C4-2B (cell line): ENCODE measurements around the gene CACNA2D3.

Experiments
- ZFX ChIP-seq: fragments of 450-650 bp; IDR thresholded peaks from 2 replicates; pipeline ENCODE4 v1.6.1; 2017
- TF ChIP-seq, protein P1 (sequence below): fragments of 450-650 bp; conservative IDR thresholded peaks from 2 replicates; pipeline ENCODE4 v1.5.1; 2017; ENCODE audit warnings: mild to moderate bottlenecking

DNA sequence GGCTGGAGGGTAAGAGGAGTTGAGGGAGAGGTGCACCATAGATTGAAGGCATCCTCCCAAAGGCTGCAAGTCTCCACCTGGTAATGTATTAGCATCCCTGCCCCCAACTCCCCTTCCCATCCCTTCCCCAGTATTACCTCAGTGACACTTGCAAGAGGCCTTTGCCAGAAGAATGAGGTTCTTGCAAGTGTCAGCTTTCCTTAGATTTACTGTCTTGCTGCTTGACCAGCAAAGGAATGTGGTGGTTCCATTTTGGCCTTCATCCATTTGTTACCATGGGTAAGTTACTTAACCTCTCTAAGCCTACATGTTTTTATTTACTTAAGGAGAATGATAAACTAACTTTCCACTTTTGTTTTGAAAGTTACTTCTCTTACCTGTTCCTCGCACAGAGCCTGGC, 696.6 kb downstream of the CACNA2D3 start:
- TF ChIP-seq, protein P1, sequence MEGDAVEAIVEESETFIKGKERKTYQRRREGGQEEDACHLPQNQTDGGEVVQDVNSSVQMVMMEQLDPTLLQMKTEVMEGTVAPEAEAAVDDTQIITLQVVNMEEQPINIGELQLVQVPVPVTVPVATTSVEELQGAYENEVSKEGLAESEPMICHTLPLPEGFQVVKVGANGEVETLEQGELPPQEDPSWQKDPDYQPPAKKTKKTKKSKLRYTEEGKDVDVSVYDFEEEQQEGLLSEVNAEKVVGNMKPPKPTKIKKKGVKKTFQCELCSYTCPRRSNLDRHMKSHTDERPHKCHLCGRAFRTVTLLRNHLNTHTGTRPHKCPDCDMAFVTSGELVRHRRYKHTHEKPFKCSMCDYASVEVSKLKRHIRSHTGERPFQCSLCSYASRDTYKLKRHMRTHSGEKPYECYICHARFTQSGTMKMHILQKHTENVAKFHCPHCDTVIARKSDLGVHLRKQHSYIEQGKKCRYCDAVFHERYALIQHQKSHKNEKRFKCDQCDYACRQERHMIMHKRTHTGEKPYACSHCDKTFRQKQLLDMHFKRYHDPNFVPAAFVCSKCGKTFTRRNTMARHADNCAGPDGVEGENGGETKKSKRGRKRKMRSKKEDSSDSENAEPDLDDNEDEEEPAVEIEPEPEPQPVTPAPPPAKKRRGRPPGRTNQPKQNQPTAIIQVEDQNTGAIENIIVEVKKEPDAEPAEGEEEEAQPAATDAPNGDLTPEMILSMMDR, result no peak
- no peak for TF ChIP-seq ZFX
